DOHH2 (cell line): ENCODE measurements around the gene SEL1L3.

Experiments
- H3F3A ChIP-seq: fragments of 200-600 bp; sonication (generic), shearing (Covaris generic); 2 replicates; pipeline ENCODE4 v1.6.0; 2016; ENCODE audit warnings: antibody characterized with exemption, mild to moderate bottlenecking; ENCODE audit not compliant: control insufficient read depth, insufficient read depth
- H3K27ac ChIP-seq: fragments of 200-600 bp; sonication (generic); 2 replicates; pipeline ENCODE4 v1.5.1; 2014; ENCODE audit warnings: low read depth, mild to moderate bottlenecking, low read length, moderate library complexity
- H3K27me3 ChIP-seq: fragments of 200-600 bp; sonication (generic); 2 replicates; pipeline ENCODE4 v1.6.1; 2014; ENCODE audit warnings: mild to moderate bottlenecking, low read length, mixed read lengths; ENCODE audit not compliant: control insufficient read depth
- H3K36me3 ChIP-seq: fragments of 200-600 bp; sonication (generic); 2 replicates; pipeline ENCODE4 v1.6.1; 2014; ENCODE audit warnings: mild to moderate bottlenecking, low read length, moderate library complexity, mixed read lengths; ENCODE audit not compliant: control insufficient read depth
- H3K4me1 ChIP-seq: fragments of 200-600 bp; sonication (generic); 2 replicates; pipeline ENCODE4 v1.6.1; 2014; ENCODE audit warnings: mild to moderate bottlenecking, low read length, mixed read lengths; ENCODE audit not compliant: control insufficient read depth
- H3K4me2 ChIP-seq: fragments of 200-600 bp; sonication (generic); 2 replicates; pipeline ENCODE4 v1.6.0; 2014; ENCODE audit warnings: mild to moderate bottlenecking, low read length, moderate library complexity
- H3K4me3 ChIP-seq: fragments of 200-600 bp; sonication (generic); 2 replicates; pipeline ENCODE4 v1.5.1; 2014; ENCODE audit warnings: mild to moderate bottlenecking, low read length, mixed read lengths
- H3K79me2 ChIP-seq: fragments of 200-600 bp; sonication (generic); 2 replicates; pipeline ENCODE4 v1.6.1; 2014; ENCODE audit warnings: mild to moderate bottlenecking, low read length, mixed read lengths; ENCODE audit not compliant: control insufficient read depth
- H3K9me2 ChIP-seq: fragments of 200-600 bp; sonication (generic); replicated peaks from 2 replicates; pipeline ENCODE4 v1.6.1; 2014; ENCODE audit warnings: mild to moderate bottlenecking, low read length, mixed read lengths; ENCODE audit not compliant: control insufficient read depth
- H3K9me3 ChIP-seq: fragments of 200-600 bp; sonication (generic); 2 replicates; pipeline ENCODE4 v1.6.1; 2014; ENCODE audit warnings: antibody characterized with exemption, low read length, mixed read lengths; ENCODE audit not compliant: control insufficient read depth, insufficient read depth
- H4K20me1 ChIP-seq: fragments of 200-600 bp; sonication (generic); 2 replicates; pipeline ENCODE4 v1.6.0; 2014; ENCODE audit warnings: low read depth, mild to moderate bottlenecking, antibody characterized with exemption, low read length, moderate library complexity; ENCODE audit not compliant: control insufficient read depth, insufficient read depth
- CTCF ChIP-seq: fragments of 200-600 bp; sonication (generic); IDR thresholded peaks from one replicate; pipeline ENCODE4 v1.5.1; 2014; ENCODE audit warnings: antibody characterized with exemption, mild to moderate bottlenecking, low read depth, low read length; ENCODE audit not compliant: poor library complexity, severe bottlenecking
- EZH2phosphoT487 ChIP-seq: fragments of 200-600 bp; sonication (generic); IDR thresholded peaks from 2 replicates; pipeline ENCODE4 v1.6.1; 2017; ENCODE audit warnings: borderline replicate concordance, mild to moderate bottlenecking, antibody characterized with exemption, low read length, moderate library complexity, mixed read lengths

The SEL1L3 gene

DNA sequence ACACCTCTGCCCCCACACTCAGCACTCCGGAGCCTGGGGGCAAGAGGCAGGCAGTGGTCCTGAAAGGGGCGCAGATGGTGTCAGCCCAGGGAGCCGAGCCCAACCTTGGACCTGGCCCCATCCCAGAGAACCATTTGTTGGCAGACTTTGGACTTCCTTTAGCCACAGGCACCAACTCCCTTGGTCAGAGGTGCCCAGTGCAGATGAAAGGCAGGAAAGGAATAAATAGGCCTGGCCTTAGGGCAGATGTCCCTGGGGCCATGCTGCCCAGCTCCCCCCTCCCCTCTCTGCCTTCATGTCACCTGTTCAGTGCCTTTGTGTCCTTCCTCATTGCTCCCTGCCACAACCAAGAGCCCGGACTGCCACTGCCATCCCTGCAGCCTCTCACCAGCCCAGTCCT is 52.8 kb downstream of the SEL1L3 start:
- Histone ChIP-seq H3K36me3 (peaks cover 95% of the 10 kb centered on the region), H3K9me2 (no peaks in the 10 kb centered on the region), H3K4me1 (no peaks in the 10 kb centered on the region), H3F3A (peaks cover 17% of the 10 kb centered on the region), H3K4me2 (no peak overlapping the region), H3K27ac (no peak overlapping the region), H3K4me3 (no peak overlapping the region), H4K20me1 (0 out of 2 replicates have a peak, but pooled peaks cover 3% of the 10 kb centered on the region), H3K27me3 (no peaks in the 10 kb centered on the region), H3K9me3 (no peaks in the 10 kb centered on the region), H3K79me2 (peaks cover 42% of the 10 kb centered on the region)
- TF ChIP-seq EZH2phosphoT487 (no peak), CTCF (no peak)

- Histone ChIP-seq H3K4me2 (no peak overlapping the region), H3K27ac (no peak overlapping the region), H3K27me3 (no peaks in the 10 kb centered on the region), H4K20me1 (0 out of 2 replicates have a peak, but pooled peaks cover 3% of the 10 kb centered on the region), H3F3A (peaks cover 18% of the 10 kb centered on the region), H3K4me3 (no peak overlapping the region), H3K79me2 (peaks cover 29% of the 10 kb centered on the region), H3K36me3 (peaks cover 97% of the 10 kb centered on the region), H3K9me3 (no peaks in the 10 kb centered on the region), H3K9me2 (no peaks in the 10 kb centered on the region), H3K4me1 (no peaks in the 10 kb centered on the region)
- TF ChIP-seq CTCF (no peak), EZH2phosphoT487 (no peak)
Measured at GRCh38 chr4:25807102-25807728, 55.6 kb downstream of the SEL1L3 start.

DNA sequence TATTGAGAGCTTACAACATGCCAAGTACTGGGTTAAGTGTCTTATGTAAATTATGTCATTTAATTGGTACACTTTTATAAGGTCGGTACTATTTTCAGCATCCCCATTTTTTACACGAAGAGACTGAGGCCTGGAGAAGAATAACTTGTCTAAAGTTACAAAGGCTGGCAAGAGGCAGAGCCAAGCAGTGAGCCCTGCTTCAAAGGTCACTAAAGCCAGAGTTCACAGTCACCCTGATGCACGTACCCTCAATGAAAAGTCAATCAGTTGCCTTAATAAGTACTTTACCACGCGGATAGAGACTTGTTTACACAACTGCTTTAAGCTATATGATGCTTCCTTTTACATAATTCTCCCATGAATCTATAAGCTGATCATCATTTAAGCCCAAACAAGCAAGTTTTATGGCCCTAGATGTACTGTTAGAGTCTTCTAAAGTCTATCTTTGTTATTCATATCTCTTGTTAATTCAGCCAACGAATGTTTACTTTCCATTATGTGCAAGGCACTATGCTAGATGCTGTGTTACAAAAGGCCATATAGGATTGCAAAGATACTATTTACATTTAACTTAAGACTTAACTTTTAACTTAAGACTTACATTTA is 57.4 kb downstream of the SEL1L3 start:
- Histone ChIP-seq H3K27ac (no peak overlapping the region), H3K36me3 (peaks cover 97% of the 10 kb centered on the region), H3K4me3 (no peak overlapping the region), H3K9me2 (no peaks in the 10 kb centered on the region), H3K4me1 (no peaks in the 10 kb centered on the region), H3K27me3 (no peaks in the 10 kb centered on the region), H3K4me2 (no peak overlapping the region), H3F3A (peaks cover 22% of the 10 kb centered on the region), H3K79me2 (peaks cover 14% of the 10 kb centered on the region), H4K20me1 (0 out of 2 replicates have a peak, but pooled peaks cover 3% of the 10 kb centered on the region), H3K9me3 (no peaks in the 10 kb centered on the region)
- TF ChIP-seq EZH2phosphoT487: no peak
- TF ChIP-seq CTCF: no peak
